OCI-LY1 (cell line): ENCODE data around the gene ZNF785.

Experiments used
- H2AFZ ChIP-seq: fragments of 200-600 bp; sonication (generic), shearing (Covaris generic); 2 replicates; pipeline ENCODE4 v1.6.0; 2014; ENCODE audit warnings: antibody characterized with exemption, mild to moderate bottlenecking, low read length
- H3F3A ChIP-seq: fragments of 200-600 bp; sonication (generic), shearing (Covaris generic); 2 replicates; pipeline ENCODE4 v1.6.0; 2014; ENCODE audit warnings: mild to moderate bottlenecking, antibody characterized with exemption, low read length, moderate library complexity; ENCODE audit not compliant: insufficient read depth
- H3K27ac ChIP-seq: fragments of 200-600 bp; sonication (generic); 2 replicates; pipeline ENCODE4 v1.5.1; 2014; ENCODE audit warnings: low read length, mixed run types, mild to moderate bottlenecking, low read depth; ENCODE audit not compliant: poor library complexity, severe bottlenecking
- H3K27me3 ChIP-seq: fragments of 200-600 bp; sonication (generic); 2 replicates; pipeline ENCODE4 v1.6.0; 2014; ENCODE audit warnings: antibody characterized with exemption, mild to moderate bottlenecking, low read length, moderate library complexity; ENCODE audit not compliant: insufficient read depth
- H3K36me3 ChIP-seq: fragments of 200-600 bp; sonication (generic); 2 replicates; pipeline ENCODE4 v1.6.1; 2014; ENCODE audit warnings: mild to moderate bottlenecking, antibody characterized with exemption, low read length, moderate library complexity, mixed read lengths; ENCODE audit not compliant: insufficient read depth
- H3K4me1 ChIP-seq: fragments of 200-600 bp; sonication (generic); 2 replicates; pipeline ENCODE4 v1.5.1; 2014; ENCODE audit warnings: mild to moderate bottlenecking, low read length, moderate library complexity; ENCODE audit not compliant: insufficient read depth, severe bottlenecking
- H3K4me2 ChIP-seq: fragments of 200-600 bp; sonication (generic), shearing (Covaris generic); 2 replicates; pipeline ENCODE4 v1.6.1; 2014; ENCODE audit warnings: low read length
- H3K4me3 ChIP-seq: fragments of 200-600 bp; sonication (generic); 2 replicates; pipeline ENCODE4 v1.5.1; 2014; ENCODE audit warnings: low read length, low read depth, mild to moderate bottlenecking, mixed read lengths; ENCODE audit not compliant: poor library complexity, severe bottlenecking
- H3K79me2 ChIP-seq: fragments of 200-600 bp; shearing (Covaris generic); 2 replicates; pipeline ENCODE4 v1.6.1; 2016; ENCODE audit warnings: mixed run types, low read length, mixed read lengths; ENCODE audit not compliant: insufficient read depth
- H3K9ac ChIP-seq: fragments of 200-600 bp; sonication (generic), shearing (Covaris generic); 2 replicates; pipeline ENCODE4 v1.6.1; 2014; ENCODE audit warnings: mild to moderate bottlenecking, low read length, mixed read lengths
- H3K9me2 ChIP-seq: fragments of 200-600 bp; sonication (generic), shearing (Covaris generic); 2 replicates; pipeline ENCODE4 v1.6.1; 2014; ENCODE audit warnings: low read depth, mild to moderate bottlenecking, low read length, mixed read lengths
- H3K9me3 ChIP-seq: fragments of 200-600 bp; shearing (Covaris generic); 2 replicates; pipeline ENCODE4 v1.6.1; 2014; ENCODE audit warnings: low read length, mixed read lengths
- H4K20me1 ChIP-seq: fragments of 200-600 bp; sonication (generic), shearing (Covaris generic); 2 replicates; pipeline ENCODE4 v1.6.0; 2016; ENCODE audit warnings: mild to moderate bottlenecking, low read length; ENCODE audit not compliant: insufficient read depth
- CTCF ChIP-seq: fragments of 200-600 bp; sonication (generic), shearing (Covaris generic); IDR thresholded peaks from 2 replicates; pipeline ENCODE4 v1.5.1; 2017; ENCODE audit warnings: mild to moderate bottlenecking, antibody characterized with exemption, low read length, moderate library complexity, mixed read lengths
- EZH2 ChIP-seq: fragments of 200-600 bp; sonication (generic), shearing (Covaris generic); IDR thresholded peaks from 2 replicates; pipeline ENCODE4 v1.8.0; 2017; ENCODE audit warnings: borderline replicate concordance, mixed run types, mild to moderate bottlenecking, antibody characterized with exemption, low read length, moderate library complexity, mixed read lengths

ZNF785 gene

GRCh38 chr16:30557957-30558788, 27.3 kb downstream of the ZNF785 start, which contains the start of gene ZNF764:
TSS of gene ZNF764 (minus strand) at chr16:30558374. CDS start at chr16:30558182, 192 bp downstream.
- Histone ChIP-seq H2AFZ (no peak within 1 kb of the TSS), H3K27ac (peak within 1 kb of the TSS; percentile 64), H4K20me1 (no peaks in the 10 kb centered on the region), H3K36me3 (peaks cover 33% of the 10 kb centered on the region), H3K27me3 (no peaks in the 10 kb centered on the region), H3K9ac (peak within 1 kb of the TSS; percentile 93), H3K79me2 (0 out of 2 replicates have a peak, but pooled peaks cover 4% of the 10 kb centered on the region), H3K9me3 (no peaks in the 10 kb centered on the region), H3F3A (0 out of 2 replicates have a peak, but pooled peaks cover 3% of the 10 kb centered on the region), H3K9me2 (no peaks in the 10 kb centered on the region), H3K4me1 (peaks cover 21% of the 10 kb centered on the region), H3K4me3 (peak within 1 kb of the TSS; percentile 82), H3K4me2 (peak within 1 kb of the TSS; percentile 61)
- TF ChIP-seq CTCF (peak; percentile 13; the same call in 1 of the 2 replicates), EZH2 (no peak)

- Histone ChIP-seq H3K27me3 (no peaks in the 10 kb centered on the region), H3K4me3 (peak overlapping the region; percentile 82), H3F3A (0 out of 2 replicates have a peak, but pooled peaks cover 3% of the 10 kb centered on the region), H3K4me2 (peak overlapping the region; percentile 61), H3K79me2 (0 out of 2 replicates have a peak, but pooled peaks cover 4% of the 10 kb centered on the region), H3K27ac (peak overlapping the region; percentile 64), H3K9ac (peak overlapping the region; percentile 93), H3K9me3 (no peaks in the 10 kb centered on the region), H4K20me1 (no peaks in the 10 kb centered on the region), H3K4me1 (peaks cover 21% of the 10 kb centered on the region), H3K36me3 (peaks cover 38% of the 10 kb centered on the region), H3K9me2 (no peaks in the 10 kb centered on the region), H2AFZ (no peak overlapping the region)
- no peak for TF ChIP-seq CTCF
- no peak for TF ChIP-seq EZH2
Measured at GRCh38 chr16:30557707-30557956, 27.9 kb downstream of the ZNF785 start.

GRCh38 chr16:30556125-30556473, 29.4 kb downstream of the ZNF785 start:
- Histone ChIP-seq H2AFZ (no peak overlapping the region), H3K36me3 (peaks cover 41% of the 10 kb centered on the region), H3K9ac (no peak overlapping the region), H4K20me1 (no peaks in the 10 kb centered on the region), H3K9me3 (no peaks in the 10 kb centered on the region), H3K27ac (no peak overlapping the region), H3F3A (0 out of 2 replicates have a peak, but pooled peaks cover 3% of the 10 kb centered on the region), H3K79me2 (0 out of 2 replicates have a peak, but pooled peaks cover 4% of the 10 kb centered on the region), H3K9me2 (no peaks in the 10 kb centered on the region), H3K27me3 (no peaks in the 10 kb centered on the region), H3K4me3 (no peak overlapping the region), H3K4me2 (no peak overlapping the region), H3K4me1 (peaks cover 13% of the 10 kb centered on the region)
- TF ChIP-seq EZH2 (no peak), CTCF (no peak)
